IMR-90 (cell line): ENCODE results near the gene RGMA.

ENCODE experiments used
- BHLHE40 ChIP-seq: fragments of 150-350 bp; IDR thresholded peaks from 2 replicates; pipeline ENCODE4 v1.6.1; 2016; ENCODE audit warnings: mild to moderate bottlenecking, low read depth, low read length
- ELK1 ChIP-seq: fragments of 150-350 bp; IDR thresholded peaks from 2 replicates; pipeline ENCODE4 v1.6.1; 2016; ENCODE audit warnings: low read depth, mild to moderate bottlenecking, low read length, moderate library complexity, borderline replicate concordance
- FOS ChIP-seq: fragments of 150-350 bp; IDR thresholded peaks from 2 replicates; pipeline ENCODE4 v1.6.1; 2016; ENCODE audit warnings: low read depth, low read length
- MAFK ChIP-seq: IDR thresholded peaks from 2 replicates; pipeline ENCODE4 v1.6.1; 2012; ENCODE audit warnings: low read depth, low read length, improper control_type of control experiment
- MAZ ChIP-seq: IDR thresholded peaks from 2 replicates; pipeline ENCODE4 v1.6.1; 2012; ENCODE audit warnings: low read depth, mild to moderate bottlenecking, low read length, improper control_type of control experiment, moderate library complexity, borderline replicate concordance
- MXI1 ChIP-seq: IDR thresholded peaks from 2 replicates; pipeline ENCODE4 v1.6.1; 2012; ENCODE audit warnings: low read depth, mild to moderate bottlenecking, low read length, moderate library complexity, borderline replicate concordance
- POLR2A ChIP-seq: IDR thresholded peaks from 2 replicates; pipeline ENCODE4 v1.6.1; 2012; ENCODE audit warnings: mild to moderate bottlenecking, low read depth, low read length
- RAD21 ChIP-seq: IDR thresholded peaks from 2 replicates; pipeline ENCODE4 v1.6.1; 2012; ENCODE audit warnings: low read length, improper control_type of control experiment
- RFX5 ChIP-seq: IDR thresholded peaks from 2 replicates; pipeline ENCODE4 v1.8.0; 2012; ENCODE audit warnings: low read depth, mild to moderate bottlenecking, low read length, moderate library complexity
- TF ChIP-seq, protein P1 (sequence below): conservative IDR thresholded peaks from 2 replicates; pipeline ENCODE4 v1.5.1; 2012; ENCODE audit warnings: mild to moderate bottlenecking, low read depth, low read length, improper control_type of control experiment
- TF ChIP-seq, protein P2 (sequence below): fragments of 150-350 bp; IDR thresholded peaks from 2 replicates; pipeline ENCODE4 v1.6.1; 2017; ENCODE audit warnings: mild to moderate bottlenecking, antibody characterized with exemption, low read length, low read depth

DNA sequence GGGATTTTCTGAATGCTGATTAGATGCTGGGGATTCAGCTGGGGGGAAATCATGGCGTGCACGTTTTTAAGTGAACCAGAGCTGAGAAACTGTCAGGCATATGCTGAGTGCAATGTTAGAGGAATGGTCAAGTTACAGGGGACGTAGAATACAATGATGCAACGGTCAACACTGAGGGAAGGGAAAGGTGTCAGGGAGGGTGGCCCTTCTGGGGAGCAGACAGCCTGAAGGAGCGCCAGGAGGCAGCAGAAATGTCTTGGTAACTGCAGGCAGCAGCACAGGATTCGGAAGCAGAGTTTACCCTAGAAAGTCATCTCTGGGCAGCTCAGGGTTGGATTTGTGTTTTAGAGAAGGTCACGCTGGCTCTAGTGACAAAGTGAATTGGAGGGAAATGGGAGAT, 47.6 kb upstream of the RGMA start:
- TF ChIP-seq, protein P1, sequence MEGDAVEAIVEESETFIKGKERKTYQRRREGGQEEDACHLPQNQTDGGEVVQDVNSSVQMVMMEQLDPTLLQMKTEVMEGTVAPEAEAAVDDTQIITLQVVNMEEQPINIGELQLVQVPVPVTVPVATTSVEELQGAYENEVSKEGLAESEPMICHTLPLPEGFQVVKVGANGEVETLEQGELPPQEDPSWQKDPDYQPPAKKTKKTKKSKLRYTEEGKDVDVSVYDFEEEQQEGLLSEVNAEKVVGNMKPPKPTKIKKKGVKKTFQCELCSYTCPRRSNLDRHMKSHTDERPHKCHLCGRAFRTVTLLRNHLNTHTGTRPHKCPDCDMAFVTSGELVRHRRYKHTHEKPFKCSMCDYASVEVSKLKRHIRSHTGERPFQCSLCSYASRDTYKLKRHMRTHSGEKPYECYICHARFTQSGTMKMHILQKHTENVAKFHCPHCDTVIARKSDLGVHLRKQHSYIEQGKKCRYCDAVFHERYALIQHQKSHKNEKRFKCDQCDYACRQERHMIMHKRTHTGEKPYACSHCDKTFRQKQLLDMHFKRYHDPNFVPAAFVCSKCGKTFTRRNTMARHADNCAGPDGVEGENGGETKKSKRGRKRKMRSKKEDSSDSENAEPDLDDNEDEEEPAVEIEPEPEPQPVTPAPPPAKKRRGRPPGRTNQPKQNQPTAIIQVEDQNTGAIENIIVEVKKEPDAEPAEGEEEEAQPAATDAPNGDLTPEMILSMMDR: no peak
- no peak for TF ChIP-seq POLR2A
- TF ChIP-seq RAD21: no peak
- no peak for TF ChIP-seq MXI1
- TF ChIP-seq MAZ: no peak
- no peak for TF ChIP-seq ELK1
- no peak for TF ChIP-seq MAFK
- TF ChIP-seq BHLHE40: no peak
- no peak for TF ChIP-seq FOS
- TF ChIP-seq, protein P2, sequence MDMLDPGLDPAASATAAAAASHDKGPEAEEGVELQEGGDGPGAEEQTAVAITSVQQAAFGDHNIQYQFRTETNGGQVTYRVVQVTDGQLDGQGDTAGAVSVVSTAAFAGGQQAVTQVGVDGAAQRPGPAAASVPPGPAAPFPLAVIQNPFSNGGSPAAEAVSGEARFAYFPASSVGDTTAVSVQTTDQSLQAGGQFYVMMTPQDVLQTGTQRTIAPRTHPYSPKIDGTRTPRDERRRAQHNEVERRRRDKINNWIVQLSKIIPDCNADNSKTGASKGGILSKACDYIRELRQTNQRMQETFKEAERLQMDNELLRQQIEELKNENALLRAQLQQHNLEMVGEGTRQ: no peak
- no peak for TF ChIP-seq RFX5
